ENCODE data around the gene ATL1. TPM values are rescaled to one million over a fixed set of nuclear protein-coding genes. Genes with fewer than 3 reads are reported as not detected.

ATL1 gene
- total and polyA plus RNA-seq, 2 of the 8 experiments (the other 6 are each of a cell fraction or from before 2014, with no cell fraction given) = 4.0 to 5.9 TPM

DNA sequence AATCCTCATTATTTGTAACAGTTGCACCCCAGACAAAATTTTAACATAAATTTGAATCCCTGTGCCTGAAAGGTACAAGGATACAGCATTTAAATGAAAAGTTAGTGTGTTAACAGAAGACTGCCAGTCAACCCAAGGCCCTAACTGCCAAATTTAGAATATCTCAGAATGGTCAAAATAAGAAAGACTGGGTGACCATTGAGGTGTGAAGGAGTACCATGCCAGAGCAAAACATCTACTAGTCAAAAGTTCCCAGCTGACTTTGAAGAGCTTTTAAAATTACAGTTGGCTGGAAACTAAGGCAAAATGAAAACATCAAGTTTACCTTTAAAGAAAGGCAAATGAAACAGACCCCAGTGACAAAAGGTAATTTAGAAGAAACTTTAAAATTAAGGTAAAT is 89.7 kb downstream of the ATL1 start:
- H3K23me2 ChIP-seq (ENCODE audit: low read depth, low read length) = no peaks in the 10 kb centered on the region
- H2BK12ac ChIP-seq (ENCODE audit: low read depth, low read length) = no peak overlapping the region
- H3K27ac ChIP-seq (ENCODE audit: low read depth, low read length) = no peak overlapping the region
- H2BK120ac ChIP-seq (replicated peaks; ENCODE audit: low read depth, low read length) = no peak overlapping the region
- no peak overlapping the region for H3K18ac ChIP-seq (ENCODE audit: extremely low read depth, low read length)
- no peak overlapping the region for H2AFZ ChIP-seq (ENCODE audit: low read length)
- H4K5ac ChIP-seq (ENCODE audit: insufficient read length, low read depth, low read length) = no peak overlapping the region
- H3K4me1 ChIP-seq (replicated peaks in 1 of 4; ENCODE audit: control insufficient read depth in 3 of 4, insufficient read depth in 4 of 4, low read length in 3 of 4) = 0 out of 7 replicates have a peak, but pooled peaks cover 0 to 5% (median under 1%) of the 10 kb centered on the region in 4 experiments
- H3K56ac ChIP-seq (replicated peaks; ENCODE audit: insufficient read length, low read depth, low read length) = no peak overlapping the region
- no peak for FAIRE-seq
- no peak overlapping the region for H2BK20ac ChIP-seq (ENCODE audit: low read length)
- H3K9ac ChIP-seq (replicated peaks in 1 of 4; ENCODE audit: extremely low read depth in 1 of 4, low read depth in 3 of 4, low read length in 3 of 4) = no peak overlapping the region
- H2BK5ac ChIP-seq (ENCODE audit: low read depth, low read length) = no peak overlapping the region
- H3K4me3 ChIP-seq (ENCODE audit: extremely low read depth in 1 of 4, insufficient read depth in 2 of 4, low read depth in 3 of 4, low read length in 4 of 4) = no peak overlapping the region
- H3K4ac ChIP-seq (replicated peaks; ENCODE audit: insufficient read length, low read depth, low read length) = no peak overlapping the region
- DNase-seq (ENCODE audit: low read depth in 1 of 2, low spot score in 2 of 2) = no peak
- H3K14ac ChIP-seq (ENCODE audit: insufficient read length) = no peak overlapping the region
- no peaks in the 10 kb centered on the region for H3K9me3 ChIP-seq (ENCODE audit: insufficient read depth in 2 of 2, low read depth in 1 of 2, low read length in 1 of 2)
- peaks cover 4% of the 10 kb centered on the region; the same call in 1 of the 2 replicates for H3K79me1 ChIP-seq (ENCODE audit: low read depth, low read length)
- H4K20me1 ChIP-seq (replicated peaks in 1 of 2; ENCODE audit: control insufficient read depth in 1 of 2, insufficient read depth in 2 of 2, low read length in 2 of 2) = no peaks in the 10 kb centered on the region
- no peak overlapping the region for H2BK15ac ChIP-seq (ENCODE audit: low read length)
- no peaks in the 10 kb centered on the region for H3K27me3 ChIP-seq (replicated peaks in 1 of 4; ENCODE audit: control insufficient read depth in 3 of 4, extremely low read depth in 1 of 4, insufficient read depth in 3 of 4, low read length in 3 of 4)
- no peak overlapping the region for H3K23ac ChIP-seq (ENCODE audit: insufficient read length)
- H2AK5ac ChIP-seq (ENCODE audit: low read depth, low read length) = no peak overlapping the region
- POLR2A ChIA-PET (ENCODE audit: partially characterized antibody) = interaction anchor here (0.9 to 1.5 kb wide), 3 partner anchors 10 to 21 kb away, joined by 3 to 8 read pairs (median 3); no protein-coding TSS in a partner anchor
- no peak overlapping the region for H4K8ac ChIP-seq (ENCODE audit: extremely low read depth, insufficient read depth, low read length)
- CTCF ChIA-PET (ENCODE audit: partially characterized antibody) = interaction anchor here (0.5 to 1.3 kb wide), 4 partner anchors 20 to 363 kb away, joined by 3 read pairs; no protein-coding TSS in a partner anchor
- peaks cover 5 to 94% of the 10 kb centered on the region in 2 experiments; a peak in 3 of 4 replicates for H3K79me2 ChIP-seq (ENCODE audit: control insufficient read depth in 1 of 2, insufficient read depth in 2 of 2, low read length in 2 of 2)
- H3K4me2 ChIP-seq (ENCODE audit: insufficient read depth in 1 of 2, low read depth in 2 of 2, low read length in 2 of 2) = no peak overlapping the region
- peaks cover 0 to 1% (median 0%) of the 10 kb centered on the region in 4 experiments; a peak in 1 of 8 replicates for H3K36me3 ChIP-seq (ENCODE audit: control insufficient read depth in 2 of 4, insufficient read depth in 4 of 4, low read length in 3 of 4)
- H4K91ac ChIP-seq (replicated peaks; ENCODE audit: insufficient read length, low read length) = no peak overlapping the region
- TF ChIP-seq, protein P1, sequence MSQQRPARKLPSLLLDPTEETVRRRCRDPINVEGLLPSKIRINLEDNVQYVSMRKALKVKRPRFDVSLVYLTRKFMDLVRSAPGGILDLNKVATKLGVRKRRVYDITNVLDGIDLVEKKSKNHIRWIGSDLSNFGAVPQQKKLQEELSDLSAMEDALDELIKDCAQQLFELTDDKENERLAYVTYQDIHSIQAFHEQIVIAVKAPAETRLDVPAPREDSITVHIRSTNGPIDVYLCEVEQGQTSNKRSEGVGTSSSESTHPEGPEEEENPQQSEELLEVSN (IDR thresholded peaks at IDR 0.05) = no peak
- TF ChIP-seq SIRT6 (IDR thresholded peaks at IDR 0.05; ENCODE audit: low read length) (no peak), CEBPB (IDR thresholded peaks at IDR 0.05; ENCODE audit: low read depth, low read length) (no peak), EP300 (IDR thresholded peaks at IDR 0.05; ENCODE audit: borderline replicate concordance in 1 of 2, low read depth in 2 of 2, low read length in 2 of 2) (no peak), ZNF274 (IDR thresholded peaks at IDR 0.05; ENCODE audit: borderline replicate concordance, extremely low read depth, low read length) (no peak), NRF1 (IDR thresholded peaks at IDR 0.05; ENCODE audit: low read depth, low read length) (no peak), GABPA (IDR thresholded peaks at IDR 0.05; ENCODE audit: borderline replicate concordance, insufficient read depth, low read length) (no peak), SP4 (IDR thresholded peaks at IDR 0.05; ENCODE audit: low read length) (no peak), SIX5 (IDR thresholded peaks at IDR 0.05; ENCODE audit: low read depth, low read length) (no peak), RNF2 (IDR thresholded peaks at IDR 0.05; ENCODE audit: borderline replicate concordance, low read depth, low read length, missing control alignments, poor library complexity, severe bottlenecking) (no peak), RBBP5 (IDR thresholded peaks at IDR 0.05; ENCODE audit: borderline replicate concordance, low read depth, low read length) (no peak), JUND (IDR thresholded peaks at IDR 0.05; ENCODE audit: low read length) (no peak), CREB1 (IDR thresholded peaks at IDR 0.05) (no peak)
- TF ChIP-seq, protein P2, sequence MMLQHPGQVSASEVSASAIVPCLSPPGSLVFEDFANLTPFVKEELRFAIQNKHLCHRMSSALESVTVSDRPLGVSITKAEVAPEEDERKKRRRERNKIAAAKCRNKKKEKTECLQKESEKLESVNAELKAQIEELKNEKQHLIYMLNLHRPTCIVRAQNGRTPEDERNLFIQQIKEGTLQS (IDR thresholded peaks at IDR 0.05; ENCODE audit: insufficient read depth, low read depth, low read length) = no peak

Data from H1 (cell line).